CD14-positive monocyte (primary cell): Measurements from ENCODE around the gene TTC7B. TPM values are rescaled to one million over a fixed set of nuclear protein-coding genes. Genes with fewer than 3 reads are reported as not detected.

Experiments used
- DNase-seq, 3 donors: peaks; one replicate each; pipeline ENCODE4 v3.0.0-alpha.2; 2011 to 2022
- H2AFZ ChIP-seq: 2 replicates; pipeline ENCODE4 v1.6.0; 2012; ENCODE audit warnings: mild to moderate bottlenecking, low read depth, low read length, inconsistent platforms; ENCODE audit not compliant: insufficient read depth, poor library complexity, severe bottlenecking
- H3K27ac ChIP-seq, 2 donors: 1 replicate in 1 of 2; 2 replicates in 1 of 2; pipeline ENCODE4 v1.5.1; 2012 to 2013; ENCODE audit warnings: low read length in 2 of 2, control low read depth in 1 of 2, inconsistent platforms in 1 of 2, low read depth in 1 of 2, mild to moderate bottlenecking in 1 of 2
- H3K27me3 ChIP-seq, 2 donors: one replicate each; pipeline versions ENCODE4 v1.6.0 to v1.6.1; 2011 to 2013; ENCODE audit warnings: low read length in 2 of 2; ENCODE audit not compliant: control insufficient read depth in 2 of 2, insufficient read depth in 2 of 2
- H3K36me3 ChIP-seq, 2 donors: replicated peaks in 1 of 2; 1 replicate in 1 of 2; 2 replicates in 1 of 2; pipeline versions ENCODE4 v1.5.1 to v1.6.1; 2012 to 2013; ENCODE audit warnings: low read length in 2 of 2, control low read depth in 1 of 2, inconsistent platforms in 1 of 2, mild to moderate bottlenecking in 1 of 2; ENCODE audit not compliant: insufficient read depth in 2 of 2, control insufficient read depth in 1 of 2
- H3K4me1 ChIP-seq, 2 donors: 1 replicate in 1 of 2; 2 replicates in 1 of 2; pipeline versions ENCODE4 v1.5.1 to v1.6.1; 2012 to 2013; ENCODE audit warnings: low read length in 2 of 2, control low read depth in 1 of 2, inconsistent platforms in 1 of 2, mild to moderate bottlenecking in 1 of 2, moderate library complexity in 1 of 2; ENCODE audit not compliant: insufficient read depth in 2 of 2, control insufficient read depth in 1 of 2
- H3K4me2 ChIP-seq: replicated peaks from 2 replicates; pipeline ENCODE3; 2012; ENCODE audit warnings: low read length, moderate library complexity, mild to moderate bottlenecking; ENCODE audit not compliant: poor library complexity, severe bottlenecking; ENCODE audit errors: extremely low read depth
- H3K4me3 ChIP-seq, 3 experiments: fragments of 200-600 bp in 1 of 3; sonication (generic) in 1 of 3; replicated peaks in 1 of 3; 1 replicate in 2 of 3; 2 replicates in 1 of 3; pipeline ENCODE4 v1.5.1; 2011 to 2013; ENCODE audit warnings: low read length in 3 of 3, mild to moderate bottlenecking in 3 of 3, control low read depth in 2 of 3, low read depth in 2 of 3, inconsistent platforms in 1 of 3, moderate library complexity in 1 of 3
- H3K79me2 ChIP-seq: 2 replicates; pipeline ENCODE4 v1.6.0; 2012; ENCODE audit warnings: mild to moderate bottlenecking, control low read depth, inconsistent platforms, low read length, moderate library complexity; ENCODE audit not compliant: insufficient read depth
- H3K9ac ChIP-seq: 2 replicates; pipeline ENCODE4 v1.6.0; 2017; ENCODE audit warnings: low read length, mild to moderate bottlenecking; ENCODE audit not compliant: insufficient read depth, poor library complexity, severe bottlenecking
- H3K9me3 ChIP-seq, 2 donors: replicated peaks in 1 of 2; 1 replicate in 1 of 2; 2 replicates in 1 of 2; pipeline versions ENCODE4 v1.5.1 to v1.6.1; 2012 to 2013; ENCODE audit warnings: low read length in 2 of 2, control low read depth in 1 of 2; ENCODE audit not compliant: control insufficient read depth in 1 of 2, insufficient read depth in 1 of 2
- H4K20me1 ChIP-seq: 2 replicates; pipeline ENCODE4 v1.6.0; 2012; ENCODE audit warnings: mild to moderate bottlenecking, low read length, control low read depth, moderate library complexity; ENCODE audit not compliant: insufficient read depth
- H3K27ac Mint-ChIP-seq, 7 donors: one replicate each; pipeline ENCODE4 v1.8.0; 2020; ENCODE audit warnings: mild to moderate bottlenecking in 7 of 7, mixed read lengths in 7 of 7, moderate library complexity in 6 of 7, inconsistent platforms in 2 of 7
- H3K27me3 Mint-ChIP-seq, 3 donors: one replicate each; pipeline ENCODE4 v1.8.0; 2021 to 2022; ENCODE audit warnings: low read depth in 3 of 3, mild to moderate bottlenecking in 3 of 3, mixed read lengths in 3 of 3, moderate library complexity in 3 of 3, inconsistent platforms in 1 of 3
- H3K36me3 Mint-ChIP-seq, 2 donors: one replicate each; pipeline ENCODE4 v1.8.0; 2020; ENCODE audit warnings: mixed read lengths in 2 of 2, inconsistent platforms in 1 of 2, mild to moderate bottlenecking in 1 of 2
- H3K4me1 Mint-ChIP-seq: one replicate; pipeline ENCODE4 v1.8.0; 2020; ENCODE audit warnings: mild to moderate bottlenecking, mixed read lengths
- H3K4me3 Mint-ChIP-seq, 2 donors: one replicate each; pipeline ENCODE4 v1.8.0; 2020; ENCODE audit warnings: mild to moderate bottlenecking in 2 of 2, mixed read lengths in 2 of 2, moderate library complexity in 1 of 2
- H3K9me3 Mint-ChIP-seq, 7 donors: one replicate each; pipeline ENCODE4 v1.8.0; 2020 to 2022; ENCODE audit warnings: mixed read lengths in 7 of 7, mild to moderate bottlenecking in 6 of 7, moderate library complexity in 6 of 7, inconsistent platforms in 2 of 7
- WGBS: methylation state at CpG from one replicate; pipeline ENCODE4 v1.1.5; 2013; ENCODE audit warnings: missing lambda C conversion rate; ENCODE audit not compliant: insufficient coverage; 5-methylcytosine and 5-hydroxymethylcytosine counted together
- intact Hi-C, 2 donors: fragments of 100-400 bp; cut with micrococcal nuclease; formaldehyde crosslinking; loops; one replicate each; pipeline versions ENCODE4 v1.15.0 to v1.15.1; 2023
- polyA plus RNA-seq, 3 donors: library from polyadenylated mRNA; depleted of rRNA in 1 of 3; unstranded in 2 of 3; stranded (reverse) in 1 of 3; fragments of 300-500 nt in 2 of 3; fragments of >200 nt in 1 of 3; fragmentation: Illumina TruSeq in 2 of 3; gene quantifications; 1 replicate in 2 of 3; 2 replicates in 1 of 3; pipeline ENCODE4 v1.2.3, GENCODE V29; 2012 to 2021
- TF ChIP-seq, protein P1 (sequence below): fragments of 200-600 bp; IDR thresholded peaks from one replicate; pipeline ENCODE4 v1.8.0; 2022; ENCODE audit warnings: antibody characterized with exemption, mild to moderate bottlenecking

Gene TTC7B
- polyA plus RNA-seq, 3 donors, result 0.87 to 2.6 (median 1.2) TPM

GRCh38 chr14:90643982-90644670 lies 172.1 kb downstream of the TTC7B start:
- intact Hi-C loops, result no loop called here
- no peaks in the 10 kb centered on the region for H3K36me3 ChIP-seq
- no peaks in the 10 kb centered on the region for H4K20me1 ChIP-seq
- no peak overlapping the region for H2AFZ ChIP-seq
- peak overlapping the region in 1 of 3 experiments; percentile 42 for H3K4me3 ChIP-seq
- peaks cover 55 to 84% of the 10 kb centered on the region in 2 donors for H3K4me1 ChIP-seq
- peak overlapping the region; percentile 15 for H3K9ac ChIP-seq
- H3K79me2 ChIP-seq, result no peaks in the 10 kb centered on the region
- no peaks in the 10 kb centered on the region for H3K27me3 Mint-ChIP-seq
- DNase-seq, result no peak
- H3K4me1 Mint-ChIP-seq, result peaks cover 79% of the 10 kb centered on the region
- H3K9me3 Mint-ChIP-seq, result no peaks in the 10 kb centered on the region
- H3K4me3 Mint-ChIP-seq, result no peak overlapping the region
- no peaks in the 10 kb centered on the region for H3K27me3 ChIP-seq
- H3K36me3 Mint-ChIP-seq, result peaks cover 2 to 4% of the 10 kb centered on the region in 2 donors
- TF ChIP-seq, protein P1, sequence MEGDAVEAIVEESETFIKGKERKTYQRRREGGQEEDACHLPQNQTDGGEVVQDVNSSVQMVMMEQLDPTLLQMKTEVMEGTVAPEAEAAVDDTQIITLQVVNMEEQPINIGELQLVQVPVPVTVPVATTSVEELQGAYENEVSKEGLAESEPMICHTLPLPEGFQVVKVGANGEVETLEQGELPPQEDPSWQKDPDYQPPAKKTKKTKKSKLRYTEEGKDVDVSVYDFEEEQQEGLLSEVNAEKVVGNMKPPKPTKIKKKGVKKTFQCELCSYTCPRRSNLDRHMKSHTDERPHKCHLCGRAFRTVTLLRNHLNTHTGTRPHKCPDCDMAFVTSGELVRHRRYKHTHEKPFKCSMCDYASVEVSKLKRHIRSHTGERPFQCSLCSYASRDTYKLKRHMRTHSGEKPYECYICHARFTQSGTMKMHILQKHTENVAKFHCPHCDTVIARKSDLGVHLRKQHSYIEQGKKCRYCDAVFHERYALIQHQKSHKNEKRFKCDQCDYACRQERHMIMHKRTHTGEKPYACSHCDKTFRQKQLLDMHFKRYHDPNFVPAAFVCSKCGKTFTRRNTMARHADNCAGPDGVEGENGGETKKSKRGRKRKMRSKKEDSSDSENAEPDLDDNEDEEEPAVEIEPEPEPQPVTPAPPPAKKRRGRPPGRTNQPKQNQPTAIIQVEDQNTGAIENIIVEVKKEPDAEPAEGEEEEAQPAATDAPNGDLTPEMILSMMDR, result no peak
- H3K9me3 ChIP-seq, result no peaks in the 10 kb centered on the region
- H3K27ac ChIP-seq, result peak overlapping the region in 1 of 2 donors; percentile 67
- H3K27ac Mint-ChIP-seq, result peak overlapping the region; percentile 32 to 87 (median 74)
- 80% methylated on average over 8 of the region's 9 CpGs for WGBS
- no peak overlapping the region for H3K4me2 ChIP-seq

GRCh38 chr14:90642244-90642717 lies 173.9 kb downstream of the TTC7B start:
- Histone ChIP-seq H3K36me3 (no peaks in the 10 kb centered on the region), H2AFZ (no peak overlapping the region), H3K4me2 (no peak overlapping the region), H3K9ac (no peak overlapping the region), H3K4me3 (no peak overlapping the region), H3K27me3 (no peaks in the 10 kb centered on the region), H4K20me1 (no peaks in the 10 kb centered on the region), H3K4me1 (peaks cover 45 to 78% of the 10 kb centered on the region in 2 donors), H3K27ac (no peak overlapping the region), H3K79me2 (no peaks in the 10 kb centered on the region), H3K9me3 (no peaks in the 10 kb centered on the region)
- no peak overlapping the region for H3K4me3 Mint-ChIP-seq
- TF ChIP-seq, protein P1, result no peak
- H3K36me3 Mint-ChIP-seq, result peaks cover 2 to 4% of the 10 kb centered on the region in 2 donors
- no peaks in the 10 kb centered on the region for H3K27me3 Mint-ChIP-seq
- WGBS, result no CpG with 5 or more reads among the region's 3 CpGs
- H3K4me1 Mint-ChIP-seq, result peaks cover 76% of the 10 kb centered on the region
- intact Hi-C loops, result no loop called here
- DNase-seq, result no peak
- H3K27ac Mint-ChIP-seq, result peak overlapping the region in 3 of 7 donors; percentile 1 to 71 (median 58)
- H3K9me3 Mint-ChIP-seq, result no peaks in the 10 kb centered on the region
